NCI-H1417 treated with DMSO at 0.1 percent for 48 hours (cell line): Measurements from ENCODE around the gene PCDHGA2.
"Not testable (repeated sequence)": the region's sequence is repeated elsewhere in the genome, so short reads cannot be mapped to it uniquely, and the experiment has no call there.

ENCODE experiments used
- DNase-seq: peaks from one replicate; lab custom pipeline; 2025; lab: John Stamatoyannopoulos, UW

PCDHGA2 gene

GRCh38 chr5:141338538-141339306 lies at the start of gene PCDHGA2:
Gene PCDHGA2 (plus strand): TSS chr5:141338760.
- no peak for DNase-seq

- no peak for DNase-seq
Measured at GRCh38 chr5:141298376-141298775, 40.2 kb upstream of the PCDHGA2 start.

- no peak for DNase-seq
Measured at GRCh38 chr5:141303756-141304155, 34.8 kb upstream of the PCDHGA2 start, which contains the start of gene SLC25A2. Gene SLC25A2 (minus strand): TSS chr5:141304049. CDS start chr5:141303865, 184 bp downstream.

GRCh38 chr5:141306630-141307029 lies 31.9 kb upstream of the PCDHGA2 start:
- no peak for DNase-seq

GRCh38 chr5:141313711-141314110 lies 24.8 kb upstream of the PCDHGA2 start:
- DNase-seq = no peak

- not testable (repeated sequence) for DNase-seq
Measured at GRCh38 chr5:141316963-141317362, 21.6 kb upstream of the PCDHGA2 start.

GRCh38 chr5:141319202-141319601 lies 19.4 kb upstream of the PCDHGA2 start:
- DNase-seq = no peak

GRCh38 chr5:141319699-141320098 lies 18.9 kb upstream of the PCDHGA2 start:
- no peak for DNase-seq

- peak; percentile 22 for DNase-seq
Measured at GRCh38 chr5:141320225-141321169, 18.1 kb upstream of the PCDHGA2 start, which contains the start of gene TAF7. Gene TAF7 (minus strand): TSS chr5:141320784. CDS start chr5:141320044, 740 bp downstream.

- DNase-seq = no peak
Measured at GRCh38 chr5:141322261-141322660, 16.3 kb upstream of the PCDHGA2 start.

GRCh38 chr5:141326088-141326854 lies 12.3 kb upstream of the PCDHGA2 start:
- DNase-seq = no peak

GRCh38 chr5:141328231-141328630 lies 10.3 kb upstream of the PCDHGA2 start:
- no peak for DNase-seq

GRCh38 chr5:141330299-141331080 lies 8.1 kb upstream of the PCDHGA2 start, which contains the start of gene PCDHGA1:
Gene PCDHGA1 (plus strand): TSS chr5:141330514.
- no peak for DNase-seq

- DNase-seq = not testable (repeated sequence)
Measured at GRCh38 chr5:141332571-141332970, 6.0 kb upstream of the PCDHGA2 start.

- not testable (repeated sequence) for DNase-seq
Measured at GRCh38 chr5:141340781-141341354, 2.3 kb downstream of the PCDHGA2 start.

GRCh38 chr5:141342773-141343172 lies 4.2 kb downstream of the PCDHGA2 start:
- DNase-seq = no peak

GRCh38 chr5:141343242-141343952 lies 4.8 kb downstream of the PCDHGA2 start, which contains the start of gene PCDHGA3:
Gene PCDHGA3 (plus strand): TSS chr5:141343829. CDS start chr5:141344034, 205 bp downstream.
- no peak for DNase-seq

GRCh38 chr5:141343953-141344463 lies 5.4 kb downstream of the PCDHGA2 start:
- DNase-seq = no peak

GRCh38 chr5:141345327-141345726 lies 6.8 kb downstream of the PCDHGA2 start:
- DNase-seq = no peak
